ENCODE data around the gene KCNIP1.
"Not testable (repeated sequence)": the region's sequence is repeated elsewhere in the genome, so short reads cannot be mapped to it uniquely, and the experiment has no call there.

GRCh38 chr5:170550382-170550781 is 46.6 kb downstream of the KCNIP1 start:
- not testable (repeated sequence) for TF ChIP-seq ZBTB33 (IDR thresholded peaks at IDR 0.05; ENCODE audit: borderline replicate concordance, low read depth); YY1 (IDR thresholded peaks at IDR 0.05; ENCODE audit: low read depth); POLR2AphosphoS5 (IDR thresholded peaks at IDR 0.05; ENCODE audit: low read depth, low read length); GABPA (IDR thresholded peaks at IDR 0.05; ENCODE audit: low read depth); ELF1 (IDR thresholded peaks at IDR 0.05); CTCF (IDR thresholded peaks at IDR 0.05); USF2 (IDR thresholded peaks at IDR 0.05; ENCODE audit: borderline replicate concordance, low read depth, low read length); USF1 (IDR thresholded peaks at IDR 0.05; ENCODE audit: borderline replicate concordance, low read depth); GATA2 (CRISPR knock-in tag; IDR thresholded peaks at IDR 0.05); CHD2 (IDR thresholded peaks at IDR 0.05; ENCODE audit: low read length, partially characterized antibody); FOXJ3 (CRISPR knock-in tag; IDR thresholded peaks at IDR 0.05); REST (IDR thresholded peaks at IDR 0.05; ENCODE audit: low read depth, low read length); SMC3 (IDR thresholded peaks at IDR 0.05; ENCODE audit: low read depth, low read length)

All from SK-N-SH (cell line).